ENCODE data around the gene TBCEL.

- TF ChIP-seq CTCF (conservative IDR thresholded peaks at IDR 0.05), result no peak
- TF ChIP-seq EZH2 (IDR thresholded peaks at IDR 0.05; ENCODE audit: low read depth), result peak; percentile 55; the same call in 1 of the 2 replicates
Observed at GRCh38 chr11:120985718-120986569, 38.0 kb upstream of the TBCEL start.

All from PC-9 (cell line).